GM12872 (cell line): ENCODE data around the gene OR4K14.

Source experiments
- CTCF ChIP-seq: IDR thresholded peaks from 3 replicates; pipeline ENCODE4 v1.5.1; 2011; ENCODE audit warnings: low read depth, mild to moderate bottlenecking, low read length, moderate library complexity; ENCODE audit not compliant: insufficient read depth

The OR4K14 gene

GRCh38 chr14:20019257-20019865 is at the start of gene OR4K14:
Gene OR4K14, minus strand, starts transcription at chr14:20019307. Its CDS starts 4,114 bp downstream, at chr14:20015193.
- no peak for TF ChIP-seq CTCF

- no peak for TF ChIP-seq CTCF
Measured at GRCh38 chr14:20059745-20060144, 40.6 kb upstream of the OR4K14 start, which contains the start of gene OR4L1. Gene OR4L1, plus strand, starts transcription at chr14:20060045. Its CDS starts 0 bp downstream, at chr14:20060045.

GRCh38 chr14:20048202-20048601 is 29.1 kb upstream of the OR4K14 start:
- TF ChIP-seq CTCF = no peak

- TF ChIP-seq CTCF = no peak
Measured at GRCh38 chr14:20044243-20044642, 25.1 kb upstream of the OR4K14 start.

GRCh38 chr14:20035938-20036337 is 16.8 kb upstream of the OR4K14 start, which contains the start of gene OR4K13:
Gene OR4K13, minus strand, starts transcription at chr14:20036038. Its CDS starts 1,280 bp downstream, at chr14:20034758.
- TF ChIP-seq CTCF = no peak

- TF ChIP-seq CTCF = no peak
Measured at GRCh38 chr14:20035449-20035848, 16.3 kb upstream of the OR4K14 start.

GRCh38 chr14:20031058-20031457 is 12.0 kb upstream of the OR4K14 start:
- TF ChIP-seq CTCF = no peak

- TF ChIP-seq CTCF = no peak
Measured at GRCh38 chr14:20008156-20008555, 11.0 kb downstream of the OR4K14 start.
